Tibial nerve (tissue), 4 donors: ENCODE results near the gene PDE8B. TPM values are rescaled to one million over a fixed set of nuclear protein-coding genes. Genes with fewer than 3 reads are reported as not detected.

Source experiments
- DNase-seq, 2 donors: peaks; one replicate each; pipeline ENCODE4 v3.0.0-alpha.2; 2019; ENCODE audit warnings: low spot score in 2 of 2
- H3K27ac ChIP-seq, 4 donors: fragments of 200-600 bp; sonication (generic) in 3 of 4; one replicate each; pipeline ENCODE4 v1.5.1; 2017 to 2019; ENCODE audit warnings: mild to moderate bottlenecking in 1 of 4
- H3K27me3 ChIP-seq, 2 donors: fragments of 200-600 bp; sonication (generic) in 1 of 2; one replicate each; pipeline versions ENCODE4 v1.5.1 to v1.6.0; 2017 to 2019
- H3K36me3 ChIP-seq, 3 donors: fragments of 200-600 bp; sonication (generic); one replicate each; pipeline ENCODE4 v1.5.1; 2018 to 2019
- H3K4me1 ChIP-seq, 4 donors: fragments of 200-600 bp; sonication (generic) in 3 of 4; one replicate each; pipeline ENCODE4 v1.5.1; 2017 to 2019
- H3K4me3 ChIP-seq, 4 donors: fragments of 200-600 bp; sonication (generic) in 3 of 4; one replicate each; pipeline ENCODE4 v1.5.1; 2017 to 2019; ENCODE audit warnings: mild to moderate bottlenecking in 1 of 4, moderate library complexity in 1 of 4
- H3K9me3 ChIP-seq, 4 donors: fragments of 200-600 bp; sonication (generic) in 3 of 4; one replicate each; pipeline ENCODE4 v1.5.1; 2017 to 2019
- EP300 ChIP-seq, 2 donors: sonication (generic); formaldehyde crosslinking; IDR thresholded peaks; one replicate each; pipeline ENCODE4 v1.6.1; 2017; ENCODE audit warnings: antibody characterized with exemption in 2 of 2, mild to moderate bottlenecking in 1 of 2
- POLR2A ChIP-seq, 2 donors: fragments of 450-650 bp; IDR thresholded peaks; one replicate each; pipeline ENCODE4 v1.6.1; 2017; ENCODE audit warnings: antibody characterized with exemption in 2 of 2, mild to moderate bottlenecking in 2 of 2, moderate library complexity in 2 of 2
- WGBS, 2 donors: methylation state at CpG; one replicate each; pipeline ENCODE4 v1.1.5; 2018; 5-methylcytosine and 5-hydroxymethylcytosine counted together
- total RNA-seq, 4 donors: library from RNA; depleted of rRNA; stranded (reverse); fragments of >200 nt; gene quantifications; one replicate each; pipeline ENCODE4 v1.1.0, GENCODE V29; 2016
- TF ChIP-seq, protein P1 (sequence below), 5 experiments: fragments of 200-600 bp in 3 of 5; fragments of 450-650 bp in 2 of 5; sonication (generic) in 3 of 5; IDR thresholded peaks; one replicate each; pipeline ENCODE4 v1.5.1; 2016 to 2019; ENCODE audit warnings: antibody characterized with exemption in 5 of 5, mild to moderate bottlenecking in 3 of 5, moderate library complexity in 2 of 5

PDE8B gene
- total RNA-seq, 4 donors from 2014 or later, result 6.3 to 8.8 (median 7.2) TPM

DNA sequence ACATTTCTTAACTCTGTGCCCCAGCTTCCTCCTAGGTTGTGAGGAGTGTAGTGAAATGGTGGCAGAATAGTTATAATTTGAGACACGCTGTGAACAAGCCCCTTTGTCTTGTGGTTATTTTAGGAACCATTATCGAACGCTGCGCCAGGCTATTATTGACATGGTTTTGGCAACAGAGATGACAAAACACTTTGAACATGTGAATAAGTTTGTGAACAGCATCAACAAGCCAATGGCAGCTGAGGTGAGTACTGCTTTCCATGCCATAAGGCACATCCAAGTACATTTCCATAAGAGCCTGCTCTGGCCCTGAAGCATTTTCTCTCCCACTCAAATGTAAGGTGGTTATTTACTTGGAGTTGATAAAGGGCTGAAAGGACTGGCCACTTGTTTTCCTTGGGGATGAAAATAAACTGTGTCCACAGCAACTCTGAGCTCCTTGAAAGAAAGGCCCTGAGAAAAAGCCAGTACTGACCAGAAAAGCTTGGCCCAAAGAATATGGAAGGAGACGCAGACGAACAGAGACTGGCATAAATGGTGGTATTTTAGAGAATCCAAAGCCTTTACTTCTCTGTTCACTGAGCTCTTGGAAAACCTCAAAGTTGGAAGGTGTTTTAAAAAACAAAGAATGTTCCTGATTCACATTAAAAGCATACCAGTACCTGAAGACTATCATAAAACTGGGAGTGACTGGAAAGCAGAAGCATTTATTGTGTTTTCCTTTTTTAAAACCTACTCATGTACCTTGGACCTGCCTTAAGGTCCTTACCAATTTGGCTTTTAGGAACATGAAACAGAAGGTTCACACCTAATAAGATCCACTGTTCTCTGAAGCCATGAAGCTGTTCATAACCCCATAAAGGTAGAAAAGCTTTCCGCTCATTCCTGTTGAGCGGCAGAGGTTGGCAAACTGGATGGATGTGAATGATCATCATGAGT lies 209.4 kb downstream of the PDE8B start:
- H3K27ac ChIP-seq, result no peak overlapping the region
- H3K9me3 ChIP-seq, result peaks cover 0 to 4% (median 0%) of the 10 kb centered on the region in 4 donors
- H3K36me3 ChIP-seq, result peaks cover 0 to 6% (median 0%) of the 10 kb centered on the region in 3 donors
- no peaks in the 10 kb centered on the region for H3K4me1 ChIP-seq
- no peak overlapping the region for H3K4me3 ChIP-seq
- DNase-seq, result no peak
- TF ChIP-seq, protein P1, sequence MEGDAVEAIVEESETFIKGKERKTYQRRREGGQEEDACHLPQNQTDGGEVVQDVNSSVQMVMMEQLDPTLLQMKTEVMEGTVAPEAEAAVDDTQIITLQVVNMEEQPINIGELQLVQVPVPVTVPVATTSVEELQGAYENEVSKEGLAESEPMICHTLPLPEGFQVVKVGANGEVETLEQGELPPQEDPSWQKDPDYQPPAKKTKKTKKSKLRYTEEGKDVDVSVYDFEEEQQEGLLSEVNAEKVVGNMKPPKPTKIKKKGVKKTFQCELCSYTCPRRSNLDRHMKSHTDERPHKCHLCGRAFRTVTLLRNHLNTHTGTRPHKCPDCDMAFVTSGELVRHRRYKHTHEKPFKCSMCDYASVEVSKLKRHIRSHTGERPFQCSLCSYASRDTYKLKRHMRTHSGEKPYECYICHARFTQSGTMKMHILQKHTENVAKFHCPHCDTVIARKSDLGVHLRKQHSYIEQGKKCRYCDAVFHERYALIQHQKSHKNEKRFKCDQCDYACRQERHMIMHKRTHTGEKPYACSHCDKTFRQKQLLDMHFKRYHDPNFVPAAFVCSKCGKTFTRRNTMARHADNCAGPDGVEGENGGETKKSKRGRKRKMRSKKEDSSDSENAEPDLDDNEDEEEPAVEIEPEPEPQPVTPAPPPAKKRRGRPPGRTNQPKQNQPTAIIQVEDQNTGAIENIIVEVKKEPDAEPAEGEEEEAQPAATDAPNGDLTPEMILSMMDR (IDR thresholded peaks at IDR 0.05), result no peak
- TF ChIP-seq EP300 (IDR thresholded peaks at IDR 0.05) (no peak), POLR2A (IDR thresholded peaks at IDR 0.05) (no peak)
- H3K27me3 ChIP-seq, result no peaks in the 10 kb centered on the region
- 79 to 86% methylated on average over 8 of the region's 8 CpGs for WGBS, 2 donors

DNA sequence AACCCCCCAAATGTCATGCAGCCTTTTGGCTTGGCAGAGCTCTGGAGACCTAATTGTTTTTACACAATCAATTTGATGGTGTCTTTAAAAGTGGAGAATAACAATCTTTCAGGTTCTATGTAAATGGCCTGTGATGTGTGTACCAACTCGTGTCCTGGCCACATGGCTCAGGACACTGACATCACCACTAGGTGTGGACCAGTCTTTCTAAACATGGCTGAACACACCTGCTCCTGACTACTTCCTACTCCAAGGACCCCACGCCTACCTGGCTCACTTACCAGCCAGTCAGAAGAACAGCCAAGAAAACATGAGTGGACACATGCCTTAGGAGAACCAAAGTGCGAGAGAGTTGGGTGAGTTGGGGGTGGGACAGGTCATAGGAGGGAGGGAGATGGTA lies 210.5 kb downstream of the PDE8B start:
- WGBS, 2 donors, result 75 to 92% methylated on average over 3 of the region's 3 CpGs
- Histone ChIP-seq H3K4me1 (no peaks in the 10 kb centered on the region), H3K27ac (no peak overlapping the region), H3K9me3 (peaks cover 0 to 4% (median 0%) of the 10 kb centered on the region in 4 donors), H3K4me3 (no peak overlapping the region), H3K36me3 (peaks cover 0 to 16% (median 0%) of the 10 kb centered on the region in 3 donors), H3K27me3 (no peaks in the 10 kb centered on the region)
- TF ChIP-seq, protein P1 (IDR thresholded peaks at IDR 0.05), result no peak
- TF ChIP-seq EP300 (IDR thresholded peaks at IDR 0.05), result no peak
- TF ChIP-seq POLR2A (IDR thresholded peaks at IDR 0.05), result no peak
- DNase-seq, result no peak

DNA sequence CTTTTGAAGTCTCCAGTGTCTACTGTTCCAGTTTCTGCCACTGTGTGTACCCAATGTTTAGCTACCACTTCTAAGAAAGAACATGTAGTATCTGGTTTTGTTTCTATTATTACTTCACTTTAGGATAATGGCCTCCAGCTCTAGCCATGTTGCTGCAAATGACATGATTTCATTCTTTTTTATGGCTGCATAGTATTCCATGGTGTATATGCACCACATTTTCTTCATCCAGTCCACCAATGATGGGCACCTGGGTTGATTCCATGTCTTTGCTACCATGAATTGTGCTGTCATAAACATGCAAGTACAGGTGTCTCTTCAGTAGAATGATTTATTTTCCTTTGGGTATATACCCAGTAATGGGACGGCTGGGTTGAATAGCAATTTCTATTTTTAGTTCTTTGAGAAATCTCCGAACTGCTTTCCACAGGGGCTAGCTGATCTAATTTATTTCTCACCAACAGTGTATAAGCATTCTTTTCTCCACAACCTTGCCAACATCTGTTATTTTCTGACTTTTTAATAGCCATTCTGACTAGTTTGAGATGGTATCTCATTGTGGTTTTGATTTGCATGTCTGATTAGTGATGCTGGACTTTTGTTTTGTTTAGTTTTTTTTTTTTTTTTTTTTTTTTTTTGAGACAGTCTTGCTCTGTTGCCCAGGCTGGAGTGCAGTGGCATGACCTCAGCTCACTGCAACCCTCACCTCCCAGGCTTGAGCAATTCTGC lies 212.7 kb downstream of the PDE8B start:
- no peak overlapping the region for H3K4me3 ChIP-seq
- DNase-seq, result no peak
- WGBS, 2 donors, result 72 to 73% methylated on average over 2 of the region's 2 CpGs
- TF ChIP-seq POLR2A (IDR thresholded peaks at IDR 0.05) (no peak), EP300 (IDR thresholded peaks at IDR 0.05) (no peak)
- TF ChIP-seq, protein P1 (IDR thresholded peaks at IDR 0.05), result no peak
- no peak overlapping the region for H3K27ac ChIP-seq
- H3K36me3 ChIP-seq, result peaks cover 0 to 27% (median 0%) of the 10 kb centered on the region in 3 donors
- peaks cover 0 to 4% (median 0%) of the 10 kb centered on the region in 4 donors for H3K9me3 ChIP-seq
- peaks cover 0 to 3% (median 0%) of the 10 kb centered on the region in 4 donors for H3K4me1 ChIP-seq
- no peaks in the 10 kb centered on the region for H3K27me3 ChIP-seq

DNA sequence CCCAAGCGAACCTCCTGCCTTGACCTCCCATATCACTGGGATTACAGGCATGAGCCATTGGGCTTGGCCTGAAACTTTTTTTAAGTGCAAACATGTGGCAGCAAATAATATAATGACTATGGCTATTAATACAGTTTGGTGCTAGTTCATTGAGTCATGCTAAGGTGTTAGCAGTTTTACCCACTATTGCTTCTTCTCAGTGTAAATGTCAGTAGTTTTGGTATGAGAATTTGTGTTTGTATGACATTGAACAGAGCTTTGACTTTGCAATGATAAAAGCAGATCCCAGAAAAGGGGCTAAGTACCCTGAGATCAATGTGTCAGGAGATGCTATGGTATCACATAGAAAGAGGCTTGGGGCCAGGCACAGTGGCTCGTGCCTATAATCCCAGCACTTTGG lies 214.4 kb downstream of the PDE8B start:
- H3K27me3 ChIP-seq, result no peaks in the 10 kb centered on the region
- H3K9me3 ChIP-seq, result peaks cover 0 to 4% (median 0%) of the 10 kb centered on the region in 4 donors
- H3K36me3 ChIP-seq, result peaks cover 0 to 34% (median 0%) of the 10 kb centered on the region in 3 donors
- H3K4me1 ChIP-seq, result peaks cover 0 to 10% (median 0%) of the 10 kb centered on the region in 4 donors
- TF ChIP-seq, protein P1 (IDR thresholded peaks at IDR 0.05), result no peak
- TF ChIP-seq POLR2A (IDR thresholded peaks at IDR 0.05) (no peak), EP300 (IDR thresholded peaks at IDR 0.05) (no peak)
- no peak overlapping the region for H3K27ac ChIP-seq
- 94 to 100% methylated on average over 2 of the region's 2 CpGs for WGBS, 2 donors
- no peak overlapping the region for H3K4me3 ChIP-seq
- no peak for DNase-seq
